GM20431 (cell line): Measurements from ENCODE around the gene INF2.

Experiments used
- in situ Hi-C: fragments of 300-500 bp; cut with MseI, MboI; formaldehyde crosslinking; loops from one replicate; pipeline ENCODE4 v1.15.0; 2020; ENCODE audit warnings: low sequenced_read_pairs; ENCODE audit not compliant: unreplicated experiment

INF2 gene

GRCh38 chr14:104686624-104687517 lies 2.5 kb upstream of the INF2 start:
- in situ Hi-C loops: no loop called here

DNA sequence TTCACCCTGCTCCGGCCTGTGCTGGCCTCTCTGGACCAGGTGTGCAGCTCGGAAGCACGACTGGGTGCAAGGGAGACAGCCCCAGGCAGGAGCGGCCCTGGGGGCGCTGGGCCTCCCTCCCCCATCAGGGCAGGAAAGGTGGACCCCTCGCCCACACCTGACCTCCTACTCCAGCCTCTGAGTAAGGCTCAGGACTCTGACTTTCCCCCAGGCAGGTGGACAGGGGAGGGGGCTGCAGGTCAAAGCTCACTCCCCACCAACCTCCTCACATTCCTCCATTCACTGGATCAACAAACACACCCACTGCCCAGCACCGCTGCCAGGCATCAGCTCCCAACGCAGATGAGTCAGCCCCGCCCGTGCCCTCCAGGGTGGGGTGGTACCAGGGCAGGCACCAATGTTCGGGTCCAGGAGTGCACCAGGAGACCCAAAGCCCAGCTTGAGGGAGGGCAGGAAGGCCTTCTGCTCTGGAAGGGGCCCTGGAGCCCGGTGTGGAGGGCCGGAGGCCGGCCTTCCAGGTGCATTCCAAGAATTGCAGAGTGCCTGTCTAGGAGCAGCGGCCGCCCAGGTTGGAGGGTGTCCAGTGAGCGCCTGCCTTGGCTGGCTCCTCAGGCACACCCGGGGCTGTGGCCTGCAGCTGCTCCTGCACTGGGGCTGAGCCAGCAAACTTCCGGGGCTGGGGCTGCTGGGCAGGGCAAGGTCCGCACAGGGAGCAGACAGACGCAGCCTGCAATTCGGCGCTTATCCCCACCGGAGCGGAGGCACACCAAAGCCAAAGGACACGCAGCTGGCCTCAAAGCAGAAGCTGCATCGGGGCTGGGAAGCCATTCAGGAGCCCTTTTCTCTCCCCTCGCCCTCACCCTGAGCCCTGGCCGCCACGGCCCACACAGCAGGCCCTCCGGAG lies 1.6 kb upstream of the INF2 start:
- in situ Hi-C loops: no loop called here

- in situ Hi-C loops: no loop called here
These were observed 811 bp upstream of the INF2 start for GRCh38 chr14:104688505-104689108.

- in situ Hi-C loops: no loop called here
These were observed 678 bp downstream of the INF2 start for GRCh38 chr14:104689881-104690711.

- in situ Hi-C loops: no loop called here
These were observed 1.5 kb downstream of the INF2 start for GRCh38 chr14:104690861-104691455.

DNA sequence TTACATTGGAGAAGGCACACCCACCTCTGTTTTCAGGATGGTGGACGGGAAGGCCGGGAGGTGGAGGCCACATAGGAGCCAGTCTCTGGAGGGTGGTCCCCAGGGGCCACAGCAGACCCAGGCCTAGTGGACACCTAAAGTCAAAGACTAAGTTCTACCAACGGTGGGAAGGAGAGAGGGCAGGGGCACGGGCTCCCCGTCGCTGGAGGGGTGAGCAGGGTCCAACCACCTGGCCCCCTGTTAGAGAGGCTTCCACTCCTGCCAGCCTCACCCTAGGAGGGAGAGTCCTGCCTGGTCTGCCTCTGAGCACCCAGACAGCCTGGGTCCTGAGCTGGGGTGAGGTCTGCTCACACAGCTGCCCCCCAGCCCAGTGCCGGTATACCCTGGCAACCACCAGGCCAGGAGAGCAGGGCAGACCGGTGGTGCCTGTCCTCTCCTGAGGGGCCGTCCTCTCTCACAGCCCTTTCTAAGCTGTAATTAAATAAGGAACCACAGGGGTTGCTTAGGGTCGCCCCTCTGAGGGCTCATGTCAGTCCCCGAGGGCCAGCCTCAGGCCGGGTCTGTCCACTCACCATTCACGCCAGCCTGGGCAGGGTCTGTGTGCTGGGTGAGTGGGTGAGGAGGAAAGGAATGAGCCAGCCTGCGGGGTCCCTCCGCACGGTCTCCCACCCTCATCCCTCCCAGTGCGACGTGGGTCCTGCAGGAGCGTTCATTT lies 2.3 kb downstream of the INF2 start:
- in situ Hi-C loops: no loop called here

- in situ Hi-C loops: no loop called here
These were observed 3.0 kb downstream of the INF2 start for GRCh38 chr14:104692261-104692938.

DNA sequence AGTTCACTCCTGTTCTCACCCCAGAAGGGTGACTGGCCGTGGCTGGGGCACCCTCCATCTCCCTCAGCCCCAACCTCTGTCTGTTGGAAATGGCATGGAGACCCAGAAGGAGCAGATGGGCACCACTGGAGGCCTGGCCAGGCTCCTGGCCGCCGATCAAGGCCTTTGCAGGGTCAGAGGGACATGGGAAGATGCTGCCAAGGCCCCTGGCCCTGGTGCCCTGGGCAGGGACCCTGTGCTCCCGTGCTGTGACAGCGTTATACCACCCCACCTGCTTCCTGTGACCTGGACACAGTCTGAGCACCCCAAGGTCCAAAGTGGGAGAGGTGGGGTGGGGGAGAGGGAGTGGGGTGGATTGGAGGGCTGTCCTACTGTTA lies 3.5 kb downstream of the INF2 start:
- in situ Hi-C loops: no loop called here

GRCh38 chr14:104693482-104694431 lies 4.3 kb downstream of the INF2 start:
- in situ Hi-C loops: no loop called here

DNA sequence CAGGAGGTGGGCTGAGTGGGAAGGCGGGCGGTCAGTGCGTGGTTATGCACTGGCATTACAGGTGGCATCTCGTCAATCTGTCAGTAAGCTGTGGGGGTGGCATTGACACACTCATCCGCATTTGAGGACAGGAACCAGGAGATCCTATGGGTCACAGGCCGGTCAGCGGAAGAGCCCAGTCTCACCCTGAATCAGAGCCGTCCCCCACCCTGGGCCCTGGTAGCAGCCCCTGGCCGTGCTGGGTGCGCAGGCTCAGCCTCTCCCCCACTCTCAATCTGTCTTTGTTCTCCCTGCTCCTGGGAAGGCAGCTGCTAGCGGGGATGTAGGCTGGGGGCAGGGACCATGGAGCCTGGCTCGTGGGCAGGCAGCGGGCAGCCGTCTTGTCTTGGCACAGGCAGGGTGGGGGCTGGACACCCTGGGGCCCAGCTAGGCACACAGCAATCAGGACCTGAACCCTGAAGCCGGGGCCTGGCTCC lies 5.1 kb downstream of the INF2 start:
- in situ Hi-C loops: no loop called here

DNA sequence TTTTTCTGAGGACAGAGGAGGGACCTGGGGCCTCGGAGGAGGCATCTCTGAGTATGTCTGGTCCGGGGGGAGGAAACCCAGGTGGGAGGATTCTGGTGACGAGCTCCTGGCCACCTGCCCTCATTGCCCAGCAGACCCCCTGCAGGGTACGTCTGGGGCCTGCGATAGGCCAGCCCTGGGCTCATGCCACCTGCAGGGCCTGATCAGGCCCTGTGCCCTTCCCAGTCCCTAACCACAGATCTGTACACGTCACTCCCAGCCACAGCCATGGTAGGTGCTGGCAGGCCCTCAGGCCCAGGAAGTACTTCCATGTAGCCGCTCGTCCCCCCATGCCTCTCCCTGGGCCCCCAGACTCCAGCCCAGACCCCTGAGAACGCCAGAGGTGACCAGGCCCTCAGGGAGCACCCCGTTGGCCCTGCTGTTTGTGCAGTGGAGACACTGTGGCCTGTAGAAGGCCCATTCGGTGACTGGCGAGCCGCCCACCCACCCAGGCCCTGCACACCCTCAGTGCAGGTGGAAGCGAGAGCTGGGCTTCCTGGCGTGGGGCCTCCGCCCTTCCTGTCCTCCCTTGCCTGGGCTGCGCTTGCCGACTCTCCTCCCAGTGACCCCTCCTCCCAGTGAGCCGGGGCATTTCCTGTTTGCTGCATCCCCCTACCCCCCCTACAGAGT lies 5.7 kb downstream of the INF2 start:
- in situ Hi-C loops: loop anchor here (5.0 kb wide), 1 partner anchor 48 kb away; no protein-coding TSS in a partner anchor

DNA sequence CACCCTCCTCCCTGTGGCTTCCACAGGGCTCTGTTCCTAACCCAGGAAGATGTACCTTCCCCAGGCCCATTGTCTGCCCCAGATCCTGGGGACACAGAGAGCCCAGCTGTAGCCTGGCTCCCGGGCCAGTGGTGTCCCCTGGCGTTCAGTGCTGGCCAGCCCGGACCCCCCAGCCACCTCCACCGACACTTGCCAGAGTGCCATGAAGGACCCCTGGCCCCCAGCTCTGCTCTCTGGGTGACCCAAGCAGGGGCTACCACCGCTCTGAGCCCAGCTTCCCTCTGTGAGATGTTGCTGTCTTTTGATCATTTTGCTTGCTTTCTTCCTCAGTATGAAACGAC lies 6.2 kb downstream of the INF2 start:
- in situ Hi-C loops: loop anchor here (5.0 kb wide), 1 partner anchor 48 kb away; no protein-coding TSS in a partner anchor

DNA sequence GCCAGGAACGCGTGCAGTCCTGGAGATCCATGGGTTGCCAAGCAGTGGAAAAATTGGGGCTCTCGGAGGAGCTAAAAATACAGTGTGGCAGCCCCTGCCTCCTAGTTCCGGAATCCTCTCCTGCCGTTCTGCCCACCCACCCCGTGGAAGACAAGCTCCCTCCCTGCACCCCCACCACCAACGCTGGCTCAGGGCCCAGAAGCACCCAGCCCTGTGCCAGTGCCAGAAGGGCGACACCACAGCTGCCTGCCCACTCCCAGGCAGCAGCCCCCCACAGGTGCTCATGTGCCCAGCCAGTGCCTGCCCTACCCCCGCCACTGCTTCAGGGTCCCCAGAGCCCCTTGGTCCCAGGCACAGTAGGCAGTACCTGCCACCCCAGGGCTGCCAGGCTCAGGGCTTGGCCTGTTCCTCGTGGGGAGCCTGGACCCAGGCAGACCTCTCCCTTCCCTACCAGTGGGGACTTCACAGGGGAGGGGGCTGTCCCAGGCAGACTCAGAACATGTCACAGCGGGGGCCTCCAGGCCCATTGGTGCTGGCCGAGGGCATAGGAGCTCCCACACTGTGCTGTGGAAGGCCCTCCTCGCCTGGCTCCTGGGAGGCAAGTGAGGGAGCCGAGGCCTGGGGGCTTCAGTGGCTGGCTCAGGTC lies 7.4 kb downstream of the INF2 start:
- in situ Hi-C loops: loop anchor here (5.0 kb wide), 1 partner anchor 49 kb away; no protein-coding TSS in a partner anchor

GRCh38 chr14:104697317-104697703 lies 7.9 kb downstream of the INF2 start:
- in situ Hi-C loops: loop anchor here (5.0 kb wide), 1 partner anchor 50 kb away; no protein-coding TSS in a partner anchor

- in situ Hi-C loops: loop anchor here (5.0 kb wide), 1 partner anchor 51 kb away; no protein-coding TSS in a partner anchor
These were observed 8.6 kb downstream of the INF2 start for GRCh38 chr14:104697892-104698583.
